HEK293 (cell line): ENCODE data around the gene PARD6G.

Experiments used
- CTCF ChIA-PET: fragments of 350-600 bp; formaldehyde crosslinking; extraction: SDS; loops from one replicate; lab custom pipeline; 2021; ENCODE audit warnings: antibody characterized with exemption; lab: Yijun Ruan, JAX
- POLR2A ChIA-PET: fragments of 300-600 bp; formaldehyde crosslinking; extraction: SDS; loops from one replicate; lab custom pipeline; 2020; ENCODE audit warnings: antibody characterized with exemption, inconsistent platforms; lab: Yijun Ruan, JAX
- H3K27ac ChIP-seq: fragments of 200-500 bp; sonication (Bioruptor generic); 2 replicates; pipeline ENCODE4 v1.5.1; 2014; ENCODE audit warnings: low read depth, low read length, control low read depth, inconsistent platforms; ENCODE audit errors: extremely low read depth
- H3K36me3 ChIP-seq, 2 experiments: fragments of 200-500 bp in 1 of 2; sonication (Bioruptor generic) in 1 of 2; 1 replicate in 1 of 2; 2 replicates in 1 of 2; pipeline ENCODE4 v1.5.1; 2014 to 2017; ENCODE audit warnings: inconsistent platforms in 2 of 2, low read length in 2 of 2; ENCODE audit not compliant: control insufficient read depth in 2 of 2, insufficient read depth in 1 of 2
- H3K4me1 ChIP-seq: fragments of 200-500 bp; sonication (Bioruptor generic); 2 replicates; pipeline ENCODE4 v1.5.1; 2014; ENCODE audit warnings: mild to moderate bottlenecking, low read length, inconsistent platforms; ENCODE audit not compliant: control insufficient read depth, insufficient read depth
- H3K4me3 ChIP-seq: 2 replicates; pipeline ENCODE4 v1.5.1; 2011; ENCODE audit warnings: low read depth, mild to moderate bottlenecking, control low read depth, low read length, moderate library complexity
- H3K9me3 ChIP-seq: fragments of 200-500 bp; sonication (Bioruptor generic); 2 replicates; pipeline ENCODE4 v1.5.1; 2014; ENCODE audit warnings: low read depth, low read length, inconsistent platforms; ENCODE audit not compliant: control insufficient read depth, insufficient read depth
- BCL6B ChIP-seq: fragments of 450-650 bp; formaldehyde crosslinking; IDR thresholded peaks from 2 replicates; pipeline ENCODE4 v1.5.1; 2017; ENCODE audit warnings: missing biosample characterization, missing genetic modification characterization
- GLIS1 ChIP-seq: fragments of 450-650 bp; formaldehyde crosslinking; IDR thresholded peaks from 2 replicates; pipeline ENCODE4 v1.5.1; 2016; ENCODE audit warnings: missing biosample characterization, missing genetic modification characterization
- KLF1 ChIP-seq: fragments of 450-650 bp; formaldehyde crosslinking; IDR thresholded peaks from 2 replicates; pipeline ENCODE4 v1.5.1; 2016; ENCODE audit warnings: missing biosample characterization, missing genetic modification characterization
- KLF7 ChIP-seq: fragments of 450-650 bp; formaldehyde crosslinking; IDR thresholded peaks from 2 replicates; pipeline ENCODE4 v1.5.1; 2016; ENCODE audit warnings: missing biosample characterization, missing genetic modification characterization, borderline replicate concordance
- KLF8 ChIP-seq: fragments of 450-650 bp; formaldehyde crosslinking; IDR thresholded peaks from 2 replicates; pipeline ENCODE4 v1.5.1; 2016; ENCODE audit warnings: missing biosample characterization, missing genetic modification characterization
- KLF9 ChIP-seq: fragments of 450-650 bp; formaldehyde crosslinking; IDR thresholded peaks from 2 replicates; pipeline ENCODE4 v1.5.1; 2016; ENCODE audit warnings: missing biosample characterization, missing genetic modification characterization, low read depth
- MEIS1 ChIP-seq: sonication (generic); formaldehyde crosslinking; IDR thresholded peaks from 2 replicates; pipeline ENCODE4 v1.8.1; 2022; ENCODE audit warnings: missing genetic modification reagents, mild to moderate bottlenecking, borderline replicate concordance
- MYNN ChIP-seq: fragments of 450-650 bp; formaldehyde crosslinking; IDR thresholded peaks from 2 replicates; pipeline ENCODE4 v1.5.1; 2016; ENCODE audit warnings: missing biosample characterization, missing genetic modification characterization, borderline replicate concordance
- PRDM1 ChIP-seq: fragments of 450-650 bp; formaldehyde crosslinking; IDR thresholded peaks from 2 replicates; pipeline ENCODE4; 2016; ENCODE audit warnings: missing biosample characterization, missing genetic modification characterization
- PRDM4 ChIP-seq: fragments of 450-650 bp; formaldehyde crosslinking; IDR thresholded peaks from 2 replicates; pipeline ENCODE4 v1.5.1; 2017; ENCODE audit warnings: missing biosample characterization, missing genetic modification characterization
- SCRT1 ChIP-seq: fragments of 450-650 bp; formaldehyde crosslinking; IDR thresholded peaks from 2 replicates; pipeline ENCODE4 v1.5.1; 2016; ENCODE audit warnings: missing biosample characterization, missing genetic modification characterization, borderline replicate concordance
- SCRT2 ChIP-seq: fragments of 450-650 bp; formaldehyde crosslinking; IDR thresholded peaks from 2 replicates; pipeline ENCODE4 v1.5.1; 2016; ENCODE audit warnings: missing biosample characterization, missing genetic modification characterization
- SP7 ChIP-seq: fragments of 450-650 bp; formaldehyde crosslinking; IDR thresholded peaks from 2 replicates; pipeline ENCODE4 v1.5.1; 2016; ENCODE audit warnings: missing biosample characterization, missing genetic modification characterization
- ZBTB48 ChIP-seq: fragments of 450-650 bp; formaldehyde crosslinking; IDR thresholded peaks from 2 replicates; pipeline ENCODE4 v1.5.1; 2016; ENCODE audit warnings: missing biosample characterization, missing genetic modification characterization
- ZNF133 ChIP-seq: fragments of 450-650 bp; formaldehyde crosslinking; IDR thresholded peaks from 2 replicates; pipeline ENCODE4 v1.5.1; 2016; ENCODE audit warnings: missing biosample characterization, missing genetic modification characterization
- ZNF302 ChIP-seq: fragments of 450-650 bp; formaldehyde crosslinking; IDR thresholded peaks from 2 replicates; pipeline ENCODE4 v1.5.1; 2016; ENCODE audit warnings: missing biosample characterization, missing genetic modification characterization, low read depth
- ZNF391 ChIP-seq: fragments of 450-650 bp; formaldehyde crosslinking; IDR thresholded peaks from 2 replicates; pipeline ENCODE4 v1.5.1; 2016; ENCODE audit warnings: low read depth, missing biosample characterization, missing genetic modification characterization, borderline replicate concordance
- ZNF521 ChIP-seq: fragments of 450-650 bp; formaldehyde crosslinking; IDR thresholded peaks from 2 replicates; pipeline ENCODE4 v1.5.1; 2017; ENCODE audit warnings: missing biosample characterization, mild to moderate bottlenecking, missing genetic modification characterization
- ZNF776 ChIP-seq: fragments of 450-650 bp; formaldehyde crosslinking; IDR thresholded peaks from 2 replicates; pipeline ENCODE4 v1.5.0; 2017; ENCODE audit warnings: missing biosample characterization, missing genetic modification characterization, borderline replicate concordance
- TF ChIP-seq, protein P1 (sequence below): fragments of 450-650 bp; formaldehyde crosslinking; IDR thresholded peaks from 2 replicates; pipeline ENCODE4 v1.5.1; 2016; ENCODE audit warnings: missing biosample characterization, missing genetic modification characterization

PARD6G gene

DNA sequence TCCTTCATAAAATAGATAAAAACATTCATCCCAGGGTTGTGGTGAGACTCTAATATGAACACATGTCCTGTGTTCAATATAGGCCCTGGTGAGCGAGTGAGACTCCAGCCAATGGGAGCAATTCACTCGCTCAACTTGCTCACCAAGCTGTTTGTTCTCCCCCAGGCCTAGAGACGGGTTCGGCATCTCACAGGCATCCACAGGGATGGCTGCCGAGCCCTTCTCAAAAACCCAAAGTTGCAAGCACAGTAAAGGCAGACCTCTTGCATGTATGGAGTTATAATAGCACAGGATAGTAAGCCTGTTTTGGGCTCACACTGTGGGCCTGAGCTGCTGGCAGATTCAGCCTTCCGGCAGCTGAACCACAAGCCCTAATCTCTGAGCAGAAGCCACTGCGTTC is 15.7 kb downstream of the PARD6G start (continued):
- no peak for TF ChIP-seq BCL6B (tag by site-specific recombination)
- TF ChIP-seq, all 188 proteins: peak for 0

- POLR2A ChIA-PET, result no interaction called here
- no peak overlapping the region for H3K27ac ChIP-seq
- CTCF ChIA-PET, result no interaction called here
- H3K4me1 ChIP-seq, result no peaks in the 10 kb centered on the region
- no peaks in the 10 kb centered on the region for H3K36me3 ChIP-seq
- H3K4me3 ChIP-seq, result no peak overlapping the region
- TF ChIP-seq ZBTB48 (tag by site-specific recombination), result no peak
- no peak for TF ChIP-seq ZNF391 (tag by site-specific recombination)
- TF ChIP-seq KLF1 (tag by site-specific recombination), result no peak
- TF ChIP-seq ZNF521, result no peak
- TF ChIP-seq KLF9 (tag by site-specific recombination), result no peak
- TF ChIP-seq ZNF133 (tag by site-specific recombination), result no peak
- TF ChIP-seq ZNF302 (tag by site-specific recombination), result no peak
- TF ChIP-seq GLIS1 (tag by site-specific recombination), result no peak
- TF ChIP-seq PRDM4 (tag by site-specific recombination), result no peak
- no peak for TF ChIP-seq KLF8 (tag by site-specific recombination)
- TF ChIP-seq MEIS1 (CRISPR knock-in tag), result no peak
- no peak for TF ChIP-seq PRDM1 (tag by site-specific recombination)
- TF ChIP-seq, all 188 proteins: peak for 0
- H3K9me3 ChIP-seq, result no peaks in the 10 kb centered on the region
Measured at GRCh38 chr18:80231151-80231550, 16.2 kb downstream of the PARD6G start.

GRCh38 chr18:80229766-80230745 is 17.3 kb downstream of the PARD6G start:
- POLR2A ChIA-PET, result no interaction called here
- H3K4me1 ChIP-seq, result no peaks in the 10 kb centered on the region

More at GRCh38 chr18:80229766-80230745, 17.3 kb downstream of the PARD6G start:
- Histone ChIP-seq H3K36me3 (no peaks in the 10 kb centered on the region), H3K9me3 (no peaks in the 10 kb centered on the region), H3K27ac (no peak overlapping the region), H3K4me3 (no peak overlapping the region)
- CTCF ChIA-PET, result no interaction called here
- TF ChIP-seq, protein P1, sequence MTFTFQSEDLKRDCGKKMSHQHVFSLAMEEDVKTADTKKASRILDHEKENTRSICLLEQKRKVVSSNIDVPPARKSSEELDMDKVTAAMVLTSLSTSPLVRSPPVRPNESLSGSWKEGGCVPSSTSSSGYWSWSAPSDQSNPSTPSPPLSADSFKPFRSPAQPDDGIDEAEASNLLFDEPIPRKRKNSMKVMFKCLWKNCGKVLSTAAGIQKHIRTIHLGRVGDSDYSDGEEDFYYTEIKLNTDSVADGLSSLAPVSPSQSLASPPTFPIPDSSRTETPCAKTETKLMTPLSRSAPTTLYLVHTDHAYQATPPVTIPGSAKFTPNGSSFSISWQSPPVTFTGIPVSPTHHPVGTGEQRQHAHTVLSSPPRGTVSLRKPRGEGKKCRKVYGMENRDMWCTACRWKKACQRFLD (tag by site-specific recombination), result no peak
- no peak for TF ChIP-seq ZBTB48 (tag by site-specific recombination)
- TF ChIP-seq SP7 (tag by site-specific recombination), result no peak
- no peak for TF ChIP-seq KLF7 (tag by site-specific recombination)
- no peak for TF ChIP-seq MYNN (tag by site-specific recombination)
- no peak for TF ChIP-seq ZNF776 (tag by site-specific recombination)
- peak; percentile 81 for TF ChIP-seq SCRT2 (tag by site-specific recombination)
- peak; percentile 74; the same call in 1 of the 2 replicates for TF ChIP-seq SCRT1 (tag by site-specific recombination)
